ENCODE data around the gene LRRC4C.

DNA sequence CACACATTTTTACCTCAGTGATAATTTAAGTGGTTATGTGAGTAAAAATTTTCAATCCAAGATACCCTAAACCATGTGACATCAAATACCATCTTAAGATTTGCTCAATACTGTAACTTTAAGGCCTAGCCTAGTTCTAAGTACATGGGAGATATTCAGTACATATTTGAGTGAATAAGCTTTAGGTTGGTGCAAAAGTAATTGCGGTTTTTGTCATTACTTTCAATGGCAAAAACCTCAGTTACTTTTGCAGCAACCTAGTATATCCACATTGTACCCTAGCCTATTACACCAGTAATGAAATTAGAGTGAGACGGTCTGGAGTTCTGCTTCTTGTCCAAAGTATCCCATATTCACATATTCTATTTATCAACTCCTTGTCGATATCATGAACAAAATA is 700.1 kb downstream of the LRRC4C start:
- TF ChIP-seq CTCF (conservative IDR thresholded peaks at IDR 0.05; ENCODE audit: low read depth, low read length): no peak
- TF ChIP-seq EZH2 (IDR thresholded peaks at IDR 0.05; ENCODE audit: low read length, unreplicated experiment): no peak
- no peak for TF ChIP-seq EZH2phosphoT487 (IDR thresholded peaks at IDR 0.05; ENCODE audit: borderline replicate concordance, low read length)
